Stomach (tissue), 4 donors: ENCODE results near the gene DCUN1D4.

Experiments used
- EP300 ChIP-seq: sonication (generic); formaldehyde crosslinking; IDR thresholded peaks from one replicate; pipeline ENCODE4 v1.6.1; 2017; ENCODE audit warnings: antibody characterized with exemption
- POLR2A ChIP-seq, 4 donors: fragments of 450-650 bp; IDR thresholded peaks; one replicate each; pipeline ENCODE4 v1.6.1; 2016; ENCODE audit warnings: antibody characterized with exemption in 4 of 4, control low read depth in 2 of 4, mild to moderate bottlenecking in 1 of 4, moderate library complexity in 1 of 4
- POLR2AphosphoS5 ChIP-seq, 3 donors: sonication (generic); formaldehyde crosslinking; IDR thresholded peaks; one replicate each; pipeline ENCODE4 v1.6.1; 2016; ENCODE audit warnings: antibody characterized with exemption in 3 of 3
- TF ChIP-seq, protein P1 (sequence below), 7 experiments: fragments of 450-650 bp in 4 of 7; fragments of 200-600 bp in 3 of 7; sonication (generic) in 3 of 7; IDR thresholded peaks; one replicate each; pipeline ENCODE4 v1.5.1; 2016 to 2019; ENCODE audit warnings: antibody characterized with exemption in 7 of 7, control low read depth in 2 of 7, mild to moderate bottlenecking in 1 of 7

- TF ChIP-seq, protein P1, sequence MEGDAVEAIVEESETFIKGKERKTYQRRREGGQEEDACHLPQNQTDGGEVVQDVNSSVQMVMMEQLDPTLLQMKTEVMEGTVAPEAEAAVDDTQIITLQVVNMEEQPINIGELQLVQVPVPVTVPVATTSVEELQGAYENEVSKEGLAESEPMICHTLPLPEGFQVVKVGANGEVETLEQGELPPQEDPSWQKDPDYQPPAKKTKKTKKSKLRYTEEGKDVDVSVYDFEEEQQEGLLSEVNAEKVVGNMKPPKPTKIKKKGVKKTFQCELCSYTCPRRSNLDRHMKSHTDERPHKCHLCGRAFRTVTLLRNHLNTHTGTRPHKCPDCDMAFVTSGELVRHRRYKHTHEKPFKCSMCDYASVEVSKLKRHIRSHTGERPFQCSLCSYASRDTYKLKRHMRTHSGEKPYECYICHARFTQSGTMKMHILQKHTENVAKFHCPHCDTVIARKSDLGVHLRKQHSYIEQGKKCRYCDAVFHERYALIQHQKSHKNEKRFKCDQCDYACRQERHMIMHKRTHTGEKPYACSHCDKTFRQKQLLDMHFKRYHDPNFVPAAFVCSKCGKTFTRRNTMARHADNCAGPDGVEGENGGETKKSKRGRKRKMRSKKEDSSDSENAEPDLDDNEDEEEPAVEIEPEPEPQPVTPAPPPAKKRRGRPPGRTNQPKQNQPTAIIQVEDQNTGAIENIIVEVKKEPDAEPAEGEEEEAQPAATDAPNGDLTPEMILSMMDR (IDR thresholded peaks at IDR 0.05), result no peak
- no peak for TF ChIP-seq POLR2A (IDR thresholded peaks at IDR 0.05)
- no peak for TF ChIP-seq EP300
- no peak for TF ChIP-seq POLR2AphosphoS5 (IDR thresholded peaks at IDR 0.05)
These were observed 6.4 kb upstream of the DCUN1D4 start for GRCh38 chr4:51836549-51836948.
